ENCODE measurements around the gene POLR3A.

- TF ChIP-seq, protein P1, sequence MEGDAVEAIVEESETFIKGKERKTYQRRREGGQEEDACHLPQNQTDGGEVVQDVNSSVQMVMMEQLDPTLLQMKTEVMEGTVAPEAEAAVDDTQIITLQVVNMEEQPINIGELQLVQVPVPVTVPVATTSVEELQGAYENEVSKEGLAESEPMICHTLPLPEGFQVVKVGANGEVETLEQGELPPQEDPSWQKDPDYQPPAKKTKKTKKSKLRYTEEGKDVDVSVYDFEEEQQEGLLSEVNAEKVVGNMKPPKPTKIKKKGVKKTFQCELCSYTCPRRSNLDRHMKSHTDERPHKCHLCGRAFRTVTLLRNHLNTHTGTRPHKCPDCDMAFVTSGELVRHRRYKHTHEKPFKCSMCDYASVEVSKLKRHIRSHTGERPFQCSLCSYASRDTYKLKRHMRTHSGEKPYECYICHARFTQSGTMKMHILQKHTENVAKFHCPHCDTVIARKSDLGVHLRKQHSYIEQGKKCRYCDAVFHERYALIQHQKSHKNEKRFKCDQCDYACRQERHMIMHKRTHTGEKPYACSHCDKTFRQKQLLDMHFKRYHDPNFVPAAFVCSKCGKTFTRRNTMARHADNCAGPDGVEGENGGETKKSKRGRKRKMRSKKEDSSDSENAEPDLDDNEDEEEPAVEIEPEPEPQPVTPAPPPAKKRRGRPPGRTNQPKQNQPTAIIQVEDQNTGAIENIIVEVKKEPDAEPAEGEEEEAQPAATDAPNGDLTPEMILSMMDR (IDR thresholded peaks at IDR 0.05; ENCODE audit: low read depth, low read length) = no peak
- TF ChIP-seq EZH2phosphoT487 (IDR thresholded peaks at IDR 0.05; ENCODE audit: low read depth) = no peak
Observed at GRCh38 chr10:77989081-77989724, 40.1 kb downstream of the POLR3A start.

Measured in OCI-LY3 (cell line).